ENCODE results near the gene IRX1. TPM values are rescaled to one million over a fixed set of nuclear protein-coding genes. Genes with fewer than 3 reads are reported as not detected.

IRX1 gene
- total RNA-seq, 2 experiments from 2014 or later: not detected

- TF ChIP-seq CTCF (IDR thresholded peaks at IDR 0.05): no peak
These were observed 6.5 kb downstream of the IRX1 start for GRCh38 chr5:3601911-3602782.

GRCh38 chr5:3602785-3603502, 7.3 kb downstream of the IRX1 start:
- Mint-ChIP-seq H3K36me3 (ENCODE audit: low read depth) (no peaks in the 10 kb centered on the region), H3K27ac (no peak overlapping the region), H3K9me3 (no peaks in the 10 kb centered on the region), H3K4me1 (ENCODE audit: low read depth) (peaks cover 9% of the 10 kb centered on the region), H3K4me3 (no peak overlapping the region), H3K27me3 (peaks cover 72% of the 10 kb centered on the region)
- Histone ChIP-seq H3K27ac (ENCODE audit: low read depth in 1 of 2, low read length in 2 of 2) (no peak overlapping the region), H3K36me3 (ENCODE audit: insufficient read depth, low read length) (no peaks in the 10 kb centered on the region), H3K4me3 (ENCODE audit: low read length) (no peak overlapping the region), H3K4me1 (ENCODE audit: insufficient read depth, low read length) (no peaks in the 10 kb centered on the region), H3K27me3 (ENCODE audit: control insufficient read depth in 1 of 2, insufficient read depth in 2 of 2, low read length in 2 of 2) (peaks cover 64 to 71% of the 10 kb centered on the region in 2 experiments), H3K9me3 (ENCODE audit: control insufficient read depth in 1 of 2, insufficient read depth in 1 of 2, low read length in 2 of 2) (peaks cover 0 to 81% of the 10 kb centered on the region in 2 experiments)
- TF ChIP-seq CTCF (IDR thresholded peaks at IDR 0.05): no peak
- intact Hi-C loops (cut with DNase I, micrococcal nuclease): no loop called here
- ATAC-seq (ENCODE audit: poor library complexity): no peak
- CTCF ChIA-PET: no interaction called here
- POLR2A ChIA-PET: no interaction called here
- no peak for DNase-seq

More at GRCh38 chr5:3601911-3602782, 6.5 kb downstream of the IRX1 start:
- H3K36me3 ChIP-seq (ENCODE audit: insufficient read depth, low read length): no peaks in the 10 kb centered on the region
- DNase-seq (no peak), ATAC-seq (ENCODE audit: poor library complexity) (no peak)
- POLR2A ChIA-PET: no interaction called here
- H3K36me3 Mint-ChIP-seq (ENCODE audit: low read depth): no peaks in the 10 kb centered on the region
- H3K4me1 Mint-ChIP-seq (ENCODE audit: low read depth): peaks cover 9% of the 10 kb centered on the region
- peaks cover 0 to 84% of the 10 kb centered on the region in 2 experiments for H3K9me3 ChIP-seq (ENCODE audit: control insufficient read depth in 1 of 2, insufficient read depth in 1 of 2, low read length in 2 of 2)
- H3K9me3 Mint-ChIP-seq: no peaks in the 10 kb centered on the region
- CTCF ChIA-PET: no interaction called here
- H3K27me3 Mint-ChIP-seq: peaks cover 76% of the 10 kb centered on the region
- H3K27ac Mint-ChIP-seq: no peak overlapping the region
- intact Hi-C loops (cut with DNase I, micrococcal nuclease): no loop called here
- no peak overlapping the region for H3K4me3 Mint-ChIP-seq
- peaks cover 67 to 79% of the 10 kb centered on the region in 2 experiments for H3K27me3 ChIP-seq (ENCODE audit: control insufficient read depth in 1 of 2, insufficient read depth in 2 of 2, low read length in 2 of 2)
- H3K4me3 ChIP-seq (ENCODE audit: low read length): no peak overlapping the region
- no peak overlapping the region for H3K27ac ChIP-seq (ENCODE audit: low read depth in 1 of 2, low read length in 2 of 2)
- H3K4me1 ChIP-seq (ENCODE audit: insufficient read depth, low read length): no peaks in the 10 kb centered on the region

- H3K27ac Mint-ChIP-seq: no peak overlapping the region
- DNase-seq: no peak
- H3K9me3 Mint-ChIP-seq: no peaks in the 10 kb centered on the region
- intact Hi-C loops (cut with DNase I, micrococcal nuclease): no loop called here
- Histone ChIP-seq H3K27me3 (ENCODE audit: control insufficient read depth in 1 of 2, insufficient read depth in 2 of 2, low read length in 2 of 2) (peaks cover 50 to 57% of the 10 kb centered on the region in 2 experiments), H3K27ac (ENCODE audit: low read depth in 1 of 2, low read length in 2 of 2) (no peak overlapping the region), H3K36me3 (ENCODE audit: insufficient read depth, low read length) (no peaks in the 10 kb centered on the region), H3K4me1 (ENCODE audit: insufficient read depth, low read length) (no peaks in the 10 kb centered on the region), H3K4me3 (ENCODE audit: low read length) (no peak overlapping the region), H3K9me3 (ENCODE audit: control insufficient read depth in 1 of 2, insufficient read depth in 1 of 2, low read length in 2 of 2) (peaks cover 0 to 74% of the 10 kb centered on the region in 2 experiments)
- ChIA-PET POLR2A (no interaction called here), CTCF (no interaction called here)
- peaks cover 9% of the 10 kb centered on the region for H3K4me1 Mint-ChIP-seq (ENCODE audit: low read depth)
- TF ChIP-seq CTCF (IDR thresholded peaks at IDR 0.05): no peak
- peaks cover 72% of the 10 kb centered on the region for H3K27me3 Mint-ChIP-seq
- H3K4me3 Mint-ChIP-seq: no peak overlapping the region
- no peak for ATAC-seq (ENCODE audit: poor library complexity)
- no peaks in the 10 kb centered on the region for H3K36me3 Mint-ChIP-seq (ENCODE audit: low read depth)
These were observed 8.9 kb downstream of the IRX1 start for GRCh38 chr5:3604501-3604900.

Data from CD4-positive, alpha-beta T cell (primary cell).